ENCODE measurements around the gene ATPAF2. TPM values are rescaled to one million over a fixed set of nuclear protein-coding genes. Genes with fewer than 3 reads are reported as not detected.
A peak's percentile ranks its signal among the peaks of the same experiment; 100 is the strongest.

ATPAF2 gene
- total RNA-seq, 1 experiment from 2014 or later, result 46.1 TPM

DNA sequence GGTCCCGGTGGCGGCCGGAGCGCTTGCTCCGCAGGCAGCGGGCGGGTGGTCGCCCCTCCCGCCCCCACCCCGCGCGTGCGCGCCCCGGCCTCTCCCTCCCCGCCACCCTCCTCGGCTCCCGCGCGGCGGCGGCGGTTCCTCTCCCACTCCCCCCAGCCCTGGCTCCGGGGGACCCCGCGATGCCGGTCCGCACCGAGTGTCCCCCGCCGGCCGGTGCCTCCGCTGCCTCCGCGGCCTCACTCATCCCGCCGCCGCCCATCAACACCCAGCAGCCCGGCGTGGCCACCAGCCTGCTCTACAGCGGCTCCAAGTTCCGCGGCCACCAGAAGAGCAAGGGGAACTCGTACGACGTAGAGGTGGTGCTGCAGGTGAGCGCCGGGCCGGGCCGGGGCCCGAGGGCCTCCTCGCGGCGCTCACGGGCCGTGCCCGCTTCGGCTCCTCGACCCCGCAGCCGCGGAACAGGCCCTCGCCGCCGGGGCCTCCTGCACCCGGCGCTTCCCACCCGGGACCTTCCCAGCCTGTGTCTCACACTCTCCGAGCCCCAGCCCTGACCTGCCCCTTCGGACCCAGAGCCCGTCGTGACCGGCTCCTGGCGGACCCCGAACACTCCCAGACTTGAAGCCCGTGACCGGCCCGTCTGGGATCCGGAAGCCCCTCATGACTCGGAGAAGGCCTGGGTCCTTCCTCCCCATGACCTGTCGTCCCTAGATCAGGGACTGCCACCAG lies 730 bp upstream of the ATPAF2 start:
- DNase-seq (ENCODE audit: low read depth, low spot score) (no peak), ATAC-seq (peak; percentile 40)
- RAD21 ChIA-PET (ENCODE audit: low non-redundant PET in 1 of 2, low total read pairs in 2 of 2, uncharacterized antibody in 2 of 2, unreplicated experiment in 2 of 2), result no interaction called here
- POLR2A ChIA-PET, result no interaction called here
- Histone ChIP-seq H3K27me3 (ENCODE audit: insufficient read depth, low read length) (no peaks in the 10 kb centered on the region), H2AFZ (ENCODE audit: low read depth, low read length, poor library complexity, severe bottlenecking) (no peak overlapping the region), H3K27ac (ENCODE audit: low read depth, low read length) (peak overlapping the region; percentile 80), H3K9me3 (ENCODE audit: control insufficient read depth in 1 of 2, insufficient read depth in 1 of 2, low read depth in 1 of 2, low read length in 2 of 2) (no peaks in the 10 kb centered on the region), H3K4me1 (ENCODE audit: control insufficient read depth in 1 of 2, insufficient read depth in 2 of 2, low read length in 2 of 2) (peaks cover 6 to 21% of the 10 kb centered on the region in 2 experiments; a peak in 3 of 4 replicates), H3K9ac (ENCODE audit: low read length) (peak overlapping the region; percentile 81), H3K9me2 (ENCODE audit: insufficient read depth) (no peaks in the 10 kb centered on the region), H3K4me3 (replicated peaks in 1 of 2; ENCODE audit: low read depth in 1 of 2, low read length in 2 of 2) (peak overlapping the region; percentile 84 to 85), H3K36me3 (ENCODE audit: control insufficient read depth in 1 of 2, insufficient read depth in 2 of 2, low read length in 2 of 2) (no peaks in the 10 kb centered on the region), H4K20me1 (ENCODE audit: insufficient read depth) (no peaks in the 10 kb centered on the region), H3K79me2 (ENCODE audit: insufficient read depth, low read length) (peaks cover 22% of the 10 kb centered on the region), H3K4me2 (ENCODE audit: low read length) (peak overlapping the region; percentile 96)
- CTCF ChIA-PET, result interaction anchor here (0.6 kb wide), 1 partner anchor 12 kb away, joined by 3 read pairs; no protein-coding TSS in a partner anchor
- intact Hi-C loops (cut with micrococcal nuclease), result loop anchor here (5.0 to 10.0 kb wide), 3 partner anchors 47 to 685 kb away; partner anchors contain the start of gene RAI1
- BruUV-seq (replicated peaks), result no TSS peak
- TF ChIP-seq ZFX (IDR thresholded peaks at IDR 0.05) (peak; percentile 88), ZNF274 (IDR thresholded peaks at IDR 0.05; ENCODE audit: low read depth, low read length) (no peak), CBX3 (IDR thresholded peaks at IDR 0.05; ENCODE audit: low read depth) (no peak), POLR2A (IDR thresholded peaks at IDR 0.05; ENCODE audit: borderline replicate concordance, extremely low read depth, insufficient read depth, insufficient read length) (peak; percentile 14), CEBPB (IDR thresholded peaks at IDR 0.05; ENCODE audit: low read depth) (no peak), TCF7L2 (IDR thresholded peaks at IDR 0.05; ENCODE audit: borderline replicate concordance, extremely low read depth, insufficient read depth, insufficient read length) (no peak), ELF1 (IDR thresholded peaks at IDR 0.05; ENCODE audit: borderline replicate concordance, low read depth) (no peak), EZH2phosphoT487 (IDR thresholded peaks at IDR 0.05; ENCODE audit: borderline replicate concordance) (no peak), SP1 (IDR thresholded peaks at IDR 0.05; ENCODE audit: low read depth) (no peak)
- TF ChIP-seq, protein P1, sequence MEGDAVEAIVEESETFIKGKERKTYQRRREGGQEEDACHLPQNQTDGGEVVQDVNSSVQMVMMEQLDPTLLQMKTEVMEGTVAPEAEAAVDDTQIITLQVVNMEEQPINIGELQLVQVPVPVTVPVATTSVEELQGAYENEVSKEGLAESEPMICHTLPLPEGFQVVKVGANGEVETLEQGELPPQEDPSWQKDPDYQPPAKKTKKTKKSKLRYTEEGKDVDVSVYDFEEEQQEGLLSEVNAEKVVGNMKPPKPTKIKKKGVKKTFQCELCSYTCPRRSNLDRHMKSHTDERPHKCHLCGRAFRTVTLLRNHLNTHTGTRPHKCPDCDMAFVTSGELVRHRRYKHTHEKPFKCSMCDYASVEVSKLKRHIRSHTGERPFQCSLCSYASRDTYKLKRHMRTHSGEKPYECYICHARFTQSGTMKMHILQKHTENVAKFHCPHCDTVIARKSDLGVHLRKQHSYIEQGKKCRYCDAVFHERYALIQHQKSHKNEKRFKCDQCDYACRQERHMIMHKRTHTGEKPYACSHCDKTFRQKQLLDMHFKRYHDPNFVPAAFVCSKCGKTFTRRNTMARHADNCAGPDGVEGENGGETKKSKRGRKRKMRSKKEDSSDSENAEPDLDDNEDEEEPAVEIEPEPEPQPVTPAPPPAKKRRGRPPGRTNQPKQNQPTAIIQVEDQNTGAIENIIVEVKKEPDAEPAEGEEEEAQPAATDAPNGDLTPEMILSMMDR (IDR thresholded peaks at IDR 0.05 in 2 of 3, conservative IDR thresholded peaks at IDR 0.05 in 1 of 3; ENCODE audit: borderline replicate concordance in 1 of 3, insufficient read depth in 1 of 3, low read depth in 2 of 3, low read length in 2 of 3), result no peak
- TF ChIP-seq, protein P2, sequence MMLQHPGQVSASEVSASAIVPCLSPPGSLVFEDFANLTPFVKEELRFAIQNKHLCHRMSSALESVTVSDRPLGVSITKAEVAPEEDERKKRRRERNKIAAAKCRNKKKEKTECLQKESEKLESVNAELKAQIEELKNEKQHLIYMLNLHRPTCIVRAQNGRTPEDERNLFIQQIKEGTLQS (IDR thresholded peaks at IDR 0.05), result no peak
- TF ChIP-seq, protein P3, sequence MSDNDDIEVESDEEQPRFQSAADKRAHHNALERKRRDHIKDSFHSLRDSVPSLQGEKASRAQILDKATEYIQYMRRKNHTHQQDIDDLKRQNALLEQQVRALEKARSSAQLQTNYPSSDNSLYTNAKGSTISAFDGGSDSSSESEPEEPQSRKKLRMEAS (IDR thresholded peaks at IDR 0.05), result no peak
